C4-2B (cell line): ENCODE results near the gene CCDC85C.

Experiments
- ZFX ChIP-seq: fragments of 450-650 bp; IDR thresholded peaks from 2 replicates; pipeline ENCODE4 v1.6.1; 2017
- TF ChIP-seq, protein P1 (sequence below): fragments of 450-650 bp; conservative IDR thresholded peaks from 2 replicates; pipeline ENCODE4 v1.5.1; 2017; ENCODE audit warnings: mild to moderate bottlenecking

- TF ChIP-seq, protein P1, sequence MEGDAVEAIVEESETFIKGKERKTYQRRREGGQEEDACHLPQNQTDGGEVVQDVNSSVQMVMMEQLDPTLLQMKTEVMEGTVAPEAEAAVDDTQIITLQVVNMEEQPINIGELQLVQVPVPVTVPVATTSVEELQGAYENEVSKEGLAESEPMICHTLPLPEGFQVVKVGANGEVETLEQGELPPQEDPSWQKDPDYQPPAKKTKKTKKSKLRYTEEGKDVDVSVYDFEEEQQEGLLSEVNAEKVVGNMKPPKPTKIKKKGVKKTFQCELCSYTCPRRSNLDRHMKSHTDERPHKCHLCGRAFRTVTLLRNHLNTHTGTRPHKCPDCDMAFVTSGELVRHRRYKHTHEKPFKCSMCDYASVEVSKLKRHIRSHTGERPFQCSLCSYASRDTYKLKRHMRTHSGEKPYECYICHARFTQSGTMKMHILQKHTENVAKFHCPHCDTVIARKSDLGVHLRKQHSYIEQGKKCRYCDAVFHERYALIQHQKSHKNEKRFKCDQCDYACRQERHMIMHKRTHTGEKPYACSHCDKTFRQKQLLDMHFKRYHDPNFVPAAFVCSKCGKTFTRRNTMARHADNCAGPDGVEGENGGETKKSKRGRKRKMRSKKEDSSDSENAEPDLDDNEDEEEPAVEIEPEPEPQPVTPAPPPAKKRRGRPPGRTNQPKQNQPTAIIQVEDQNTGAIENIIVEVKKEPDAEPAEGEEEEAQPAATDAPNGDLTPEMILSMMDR = no peak
- no peak for TF ChIP-seq ZFX
These were observed 62.1 kb downstream of the CCDC85C start for GRCh38 chr14:99541677-99542470.
